ENCODE results near the gene NFIA. TPM values are rescaled to one million over a fixed set of nuclear protein-coding genes. Genes with fewer than 3 reads are reported as not detected.

The NFIA gene
- total and polyA plus RNA-seq, 9 of the 15 experiments (the other 6 are each of a cell fraction or from before 2014, with no cell fraction given): 5.3 to 24.9 (median 9.8) TPM

- TF ChIP-seq CTCF (IDR thresholded peaks at IDR 0.05 in 2 of 3, conservative IDR thresholded peaks at IDR 0.05 in 1 of 3; ENCODE audit: insufficient read depth in 2 of 3, low read depth in 1 of 3, low read length in 3 of 3) (peak in 1 of 3 experiments; percentile 15; a peak in 1 of 6 replicates), NCOR1 (IDR thresholded peaks at IDR 0.05) (0 out of 2 replicates have a peak, but pooled peaks have one; percentile 21)
Observed at GRCh38 chr1:61247051-61247825, 164.9 kb downstream of the NFIA start (continued).

GRCh38 chr1:61247881-61248752 lies 165.8 kb downstream of the NFIA start:
- ChIA-PET POLR2A (interaction anchor here (1.2 to 2.3 kb wide), 3 partner anchors 10 to 17 kb away, joined by 3 to 12 read pairs (median 6); no protein-coding TSS in a partner anchor), CTCF (ENCODE audit: low intra/inter-chr PET ratio) (no interaction called here)
- in situ Hi-C loops (cut with MboI): no loop called here
- H3K4me1 ChIP-seq (replicated peaks in 1 of 2; ENCODE audit: control insufficient read depth in 2 of 2, insufficient read depth in 2 of 2, low read length in 2 of 2): peaks cover 7 to 31% of the 10 kb centered on the region in 2 experiments
- peak overlapping the region; percentile 74; the same call in 1 of the 2 replicates for H3K4me2 ChIP-seq (ENCODE audit: insufficient read depth, low read length)
- BruUV-seq (replicated peaks): no TSS peak
- H2AFZ ChIP-seq (ENCODE audit: low read depth, low read length): peak overlapping the region; percentile 7; the same call in 1 of the 2 replicates
- no peaks in the 10 kb centered on the region for H3K27me3 ChIP-seq (ENCODE audit: control insufficient read depth in 2 of 2, insufficient read depth in 2 of 2, low read length in 2 of 2)
- 56% methylated on average over 6 of the region's 6 CpGs for WGBS (ENCODE audit: insufficient coverage, low coverage, missing lambda C conversion rate)
- no peaks in the 10 kb centered on the region for H4K20me1 ChIP-seq (replicated peaks; ENCODE audit: control insufficient read depth, insufficient read depth, low read length)
- no peak overlapping the region for H3K4me3 ChIP-seq
- H3K9ac ChIP-seq (ENCODE audit: insufficient read depth in 1 of 2, low read depth in 2 of 2, low read length in 2 of 2): peak overlapping the region in 1 of 2 experiments; percentile 5; a peak in 1 of 4 replicates
- H3K27ac ChIP-seq (ENCODE audit: extremely low read depth, low read depth, low read length): peak overlapping the region; percentile 42; the same call in 1 of the 3 replicates
- intact Hi-C loops (cut with micrococcal nuclease): no loop called here
- TF ChIP-seq ZNF347 (CRISPR knock-in tag; IDR thresholded peaks at IDR 0.05; ENCODE audit: low read depth): no peak
- TF ChIP-seq DLX4 (CRISPR knock-in tag; IDR thresholded peaks at IDR 0.05): no peak
- TF ChIP-seq ZNF134 (CRISPR knock-in tag; conservative IDR thresholded peaks at IDR 0.05): no peak
- peak; percentile 93 for TF ChIP-seq CEBPB (tag; IDR thresholded peaks at IDR 0.05)
- TF ChIP-seq ESRRB (CRISPR knock-in tag; IDR thresholded peaks at IDR 0.05; ENCODE audit: borderline replicate concordance): no peak
- no peak for TF ChIP-seq CEBPG (CRISPR knock-in tag; IDR thresholded peaks at IDR 0.05)
- peak; percentile 61 to 62 for TF ChIP-seq CEBPG (tag; conservative IDR thresholded peaks at IDR 0.05 in 1 of 2, IDR thresholded peaks at IDR 0.05 in 1 of 2)
- H3K79me2 ChIP-seq (ENCODE audit: control insufficient read depth, insufficient read depth, low read length): peaks cover 71% of the 10 kb centered on the region
- no peak for FAIRE-seq
- H3K9me3 ChIP-seq (replicated peaks; ENCODE audit: control insufficient read depth, insufficient read depth, low read depth, low read length): no peaks in the 10 kb centered on the region
- no peaks in the 10 kb centered on the region for H3K9me1 ChIP-seq (ENCODE audit: control insufficient read depth, insufficient read depth, low read length)
- DNase-seq (ENCODE audit: extremely low read depth in 1 of 4, low spot score in 3 of 4): no peak
- no peaks in the 10 kb centered on the region for H3K36me3 ChIP-seq (ENCODE audit: control insufficient read depth, insufficient read depth, low read length)
- peak; percentile 16; the same call in 1 of the 3 replicates for ATAC-seq
